GM12878 (cell line): ENCODE measurements around the gene CXCL1. TPM values are rescaled to one million over a fixed set of nuclear protein-coding genes. Genes with fewer than 3 reads are reported as not detected.

Experiments used
- ATAC-seq: fragments of 200-7000 bp; cut with Tn5 transposase; 3 replicates; pipeline ENCODE4 v1.9.1; 2020; ENCODE audit warnings: mild to moderate bottlenecking, moderate library complexity
- BruUV-seq: library from RNA; stranded (reverse); fragments of 400-500 nt; replicated peaks from 2 replicates; lab custom pipeline; 2021; lab: Mats Ljungman, UMichigan
- CTCF ChIA-PET: fragments of 300-600 bp; sonication (Branson Sonifier 250); formaldehyde crosslinking; extraction: SDS; loops from one replicate; lab custom pipeline; 2021; ENCODE audit warnings: inconsistent platforms; lab: Yijun Ruan, JAX
- POLR2A ChIA-PET: fragments of 350-600 bp; formaldehyde crosslinking; extraction: SDS; loops from one replicate; lab custom pipeline; 2021; ENCODE audit warnings: inconsistent platforms; lab: Charles Lee
- RAD21 ChIA-PET: fragments of 300-600 bp; sonication (Branson Sonifier 250); formaldehyde crosslinking; loops from one replicate; lab custom pipeline; 2023; ENCODE audit warnings: antibody characterized with exemption; ENCODE audit not compliant: unreplicated experiment; lab: Charles Lee
- SMC1A ChIA-PET: fragments of 300-600 bp; sonication (Branson Sonifier 250); formaldehyde crosslinking; loops from one replicate; lab custom pipeline; 2023; ENCODE audit not compliant: unreplicated experiment, uncharacterized antibody; lab: Charles Lee
- DNase-seq: peaks from one replicate; pipeline ENCODE4 v3.0.0-alpha.2; 2011; ENCODE audit warnings: low read depth, low spot score
- FAIRE-seq: peaks from 3 replicates; lab custom pipeline; 2011; peaks lifted over from hg19 to GRCh38; lab: Jason Lieb, UNC
- H2AFZ ChIP-seq: 2 replicates; pipeline ENCODE4 v1.6.0; 2011; ENCODE audit warnings: low read depth, low read length, control low read depth; ENCODE audit not compliant: control insufficient read depth
- H3K27ac ChIP-seq: 2 replicates; pipeline ENCODE4 v1.5.1; 2011; ENCODE audit warnings: control low read depth; ENCODE audit not compliant: control insufficient read depth, insufficient read depth
- H3K27me3 ChIP-seq, 2 experiments: replicated peaks in 1 of 2; 2 replicates each; pipeline versions ENCODE4 v1.6.0 to v1.6.1; 2011; ENCODE audit warnings: low read length in 1 of 2; ENCODE audit not compliant: control insufficient read depth in 2 of 2, insufficient read depth in 2 of 2
- H3K36me3 ChIP-seq, 2 experiments: 2 replicates each; pipeline ENCODE4 v1.5.1; 2011; ENCODE audit warnings: low read length in 1 of 2; ENCODE audit not compliant: control insufficient read depth in 2 of 2, insufficient read depth in 2 of 2
- H3K4me1 ChIP-seq: 2 replicates; pipeline ENCODE4 v1.6.1; 2011; ENCODE audit warnings: mild to moderate bottlenecking, low read length, moderate library complexity, mixed read lengths; ENCODE audit not compliant: control insufficient read depth, insufficient read depth
- H3K4me2 ChIP-seq: 2 replicates; pipeline ENCODE4 v1.6.0; 2011; ENCODE audit warnings: control low read depth; ENCODE audit not compliant: control insufficient read depth, insufficient read depth
- H3K4me3 ChIP-seq: fragments of 200-600 bp; sonication (generic); 2 replicates; pipeline ENCODE4 v1.5.1; 2016
- H3K79me2 ChIP-seq: 2 replicates; pipeline ENCODE4 v1.6.0; 2011; ENCODE audit warnings: low read length; ENCODE audit not compliant: control insufficient read depth, insufficient read depth
- H3K9ac ChIP-seq: 2 replicates; pipeline ENCODE4 v1.8.0; 2011; ENCODE audit warnings: low read length, control low read depth, mixed read lengths; ENCODE audit not compliant: control insufficient read depth, insufficient read depth
- H3K9me3 ChIP-seq: replicated peaks from 3 replicates; pipeline ENCODE4 v1.5.1; 2011; ENCODE audit warnings: mild to moderate bottlenecking, low read length; ENCODE audit not compliant: control insufficient read depth, insufficient read depth
- H4K20me1 ChIP-seq: 2 replicates; pipeline ENCODE4 v1.6.0; 2011; ENCODE audit not compliant: control insufficient read depth, insufficient read depth
- GABPA ChIP-seq: IDR thresholded peaks from 2 replicates; pipeline ENCODE4 v1.6.1; 2014; ENCODE audit warnings: antibody characterized with exemption, low read depth, mild to moderate bottlenecking, inconsistent platforms
- IRF3 ChIP-seq: fragments of 450-650 bp; IDR thresholded peaks from 2 replicates; pipeline ENCODE4 v1.6.1; 2014; ENCODE audit warnings: mild to moderate bottlenecking
- IRF4 ChIP-seq: IDR thresholded peaks from 2 replicates; pipeline ENCODE4 v1.6.1; 2011; ENCODE audit warnings: low read depth, low read length
- IRF5 ChIP-seq: fragments of 450-650 bp; IDR thresholded peaks from 2 replicates; pipeline ENCODE4 v1.6.1; 2017; ENCODE audit warnings: borderline replicate concordance
- PML ChIP-seq: IDR thresholded peaks from 2 replicates; pipeline ENCODE4 v1.6.1; 2012; ENCODE audit warnings: low read length, inconsistent platforms
- RAD51 ChIP-seq: fragments of 450-650 bp; IDR thresholded peaks from 2 replicates; pipeline ENCODE4 v1.6.1; 2016; ENCODE audit warnings: moderate library complexity, mild to moderate bottlenecking, inconsistent platforms
- RELB ChIP-seq: fragments of 450-650 bp; IDR thresholded peaks from 2 replicates; pipeline ENCODE4 v1.6.1; 2017; ENCODE audit warnings: low read depth, mild to moderate bottlenecking, moderate library complexity
- SIX5 ChIP-seq: IDR thresholded peaks from 2 replicates; pipeline ENCODE4 v1.6.1; 2011; ENCODE audit warnings: mild to moderate bottlenecking, low read depth, low read length, moderate library complexity; ENCODE audit not compliant: severe bottlenecking
- SRF ChIP-seq, 2 experiments: IDR thresholded peaks; 2 replicates each; pipeline ENCODE4 v1.6.1; 2011; ENCODE audit warnings: low read depth in 2 of 2, low read length in 2 of 2, mild to moderate bottlenecking in 1 of 2, moderate library complexity in 1 of 2
- ZNF217 ChIP-seq: fragments of 450-650 bp; IDR thresholded peaks from 2 replicates; pipeline ENCODE4 v1.6.1; 2017; ENCODE audit warnings: antibody characterized with exemption, mild to moderate bottlenecking
- ZSCAN29 ChIP-seq: fragments of 450-650 bp; IDR thresholded peaks from 2 replicates; pipeline ENCODE4 v1.6.1; 2017; ENCODE audit warnings: mild to moderate bottlenecking, moderate library complexity
- WGBS: methylation state at CpG from one replicate; pipeline ENCODE4 v1.1.6; 2016; ENCODE audit warnings: low lambda C conversion rate; ENCODE audit not compliant: insufficient replicate concordance, insufficient coverage; ENCODE audit errors: missing lambda C conversion rate; 5-methylcytosine and 5-hydroxymethylcytosine counted together
- in situ Hi-C: fragments of 300-500 bp; cut with MboI; formaldehyde crosslinking; loops from 9 replicates; pipeline ENCODE4 v1.14.3; 2018; ENCODE audit warnings: mixed read lengths
- intact Hi-C: fragments of 100-400 bp; cut with micrococcal nuclease; formaldehyde crosslinking; loops from one replicate; pipeline ENCODE4 v1.14.2; 2022; ENCODE audit not compliant: unreplicated experiment
- polyA plus RNA-seq, 11 experiments: library from polyadenylated mRNA; depleted of rRNA in 4 of 11; unstranded in 6 of 11; stranded (reverse) in 5 of 11; fragments of >200 nt; fragmentation: Nextera tagmentation in 4 of 11; fragmentation: Illumina TruSeq in 1 of 11; extraction: Ambion mirVana in 4 of 11; extraction: Trizol in 1 of 11; gene quantifications; 1 replicate in 1 of 11; 2 replicates in 10 of 11; pipeline versions ENCODE4 v1.2.1 to v1.2.3, GENCODE V29; 2011 to 2016; ENCODE audit warnings: inconsistent platforms in 2 of 11, missing spikeins in 2 of 11, low read depth in 1 of 11
- total RNA-seq, 4 experiments: library from RNA; depleted of rRNA in 3 of 4; stranded (reverse); fragments of >200 nt in 3 of 4; fragmentation: Illumina TruSeq in 1 of 4; extraction: Trizol in 1 of 4; gene quantifications; 2 replicates each; pipeline versions ENCODE4 v1.2.1 to v1.2.3, GENCODE V29; 2013 to 2021

Gene CXCL1
- total and polyA plus RNA-seq, 10 of the 15 experiments (the other 5 are each of a cell fraction or from before 2014, with no cell fraction given), result not detected

GRCh38 chr4:73883306-73883705 lies 14.1 kb downstream of the CXCL1 start (continued):
- TF ChIP-seq PML, result no peak
- TF ChIP-seq SIX5, result no peak

GRCh38 chr4:73885574-73886267 lies 16.5 kb downstream of the CXCL1 start:
- no peaks in the 10 kb centered on the region for H3K79me2 ChIP-seq
- no peak overlapping the region for H3K4me3 ChIP-seq
- H3K27ac ChIP-seq, result no peak overlapping the region
- no TSS peak for BruUV-seq
- no peaks in the 10 kb centered on the region for H4K20me1 ChIP-seq
- H3K9me3 ChIP-seq, result no peaks in the 10 kb centered on the region
- H3K27me3 ChIP-seq, result no peaks in the 10 kb centered on the region
- in situ Hi-C loops (no loop called here), intact Hi-C loops (no loop called here)
- H3K9ac ChIP-seq, result no peak overlapping the region
- H3K36me3 ChIP-seq, result no peaks in the 10 kb centered on the region
- POLR2A ChIA-PET, result no interaction called here
- no peaks in the 10 kb centered on the region for H3K4me1 ChIP-seq
- no peak for ATAC-seq
- 24% methylated on average over 4 of the region's 4 CpGs for WGBS
- no peak for TF ChIP-seq GABPA
- TF ChIP-seq IRF3, result no peak
- TF ChIP-seq ZSCAN29, result no peak
- no peak for TF ChIP-seq RAD51
- no peak for TF ChIP-seq SRF (IDR thresholded peaks at IDR 0.05; ENCODE audit: low read depth in 2 of 2, low read length in 2 of 2)
- no peak for TF ChIP-seq IRF4
- no peak for TF ChIP-seq ZNF217
- TF ChIP-seq RELB, result no peak
- TF ChIP-seq IRF5, result no peak
- no peak overlapping the region for H2AFZ ChIP-seq
- CTCF ChIA-PET, result interaction anchor here (1.0 kb wide), 1 partner anchor 21 kb away, joined by 4 read pairs; no protein-coding TSS in a partner anchor
- RAD21 ChIA-PET, result no interaction called here
- no peak for DNase-seq
- no peak for FAIRE-seq
- SMC1A ChIA-PET, result no interaction called here
- H3K4me2 ChIP-seq, result no peak overlapping the region
